CD4-positive, alpha-beta T cell treated with Interleukin-17A for 1 hour (primary cell): ENCODE results near the gene ZMYND8.
"Not testable (repeated sequence)": the region's sequence is repeated elsewhere in the genome, so short reads cannot be mapped to it uniquely, and the experiment has no call there.

Experiments
- DNase-seq: peaks from one replicate; pipeline ENCODE4 v3.0.0-alpha.2; 2020

The ZMYND8 gene

DNA sequence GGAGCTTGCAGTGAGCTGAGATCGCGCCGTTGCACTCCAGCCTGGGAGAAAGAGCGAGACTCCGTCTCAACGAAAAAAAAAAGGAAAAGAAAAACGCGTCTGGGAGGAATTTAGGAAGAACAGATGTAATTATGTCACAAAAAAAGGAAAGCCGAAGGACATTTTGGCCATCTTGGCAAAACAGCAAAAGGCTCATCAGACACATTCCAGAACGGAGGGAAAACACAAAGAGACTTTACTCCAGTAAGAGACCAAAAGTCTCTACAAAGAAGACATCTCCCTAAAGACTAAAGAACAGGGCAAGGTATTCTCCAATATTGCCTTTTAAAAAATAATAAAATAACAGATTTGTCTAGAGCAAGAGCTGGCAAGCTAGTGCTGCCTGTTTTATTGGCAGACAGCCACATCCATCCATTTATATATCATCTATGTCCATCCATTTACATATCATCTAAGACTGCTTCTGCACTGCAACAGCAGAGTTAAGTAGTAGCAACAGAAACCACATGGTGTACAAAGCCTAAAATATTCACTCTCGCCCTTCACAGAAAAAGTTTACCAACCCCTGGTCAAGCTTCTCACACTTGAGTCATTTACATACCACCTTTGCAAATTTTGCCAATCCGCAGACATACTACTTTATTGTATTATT lies 133.9 kb downstream of the ZMYND8 start:
- no peak for DNase-seq

GRCh38 chr20:47221036-47221625 lies 135.4 kb downstream of the ZMYND8 start:
- DNase-seq = no peak

DNA sequence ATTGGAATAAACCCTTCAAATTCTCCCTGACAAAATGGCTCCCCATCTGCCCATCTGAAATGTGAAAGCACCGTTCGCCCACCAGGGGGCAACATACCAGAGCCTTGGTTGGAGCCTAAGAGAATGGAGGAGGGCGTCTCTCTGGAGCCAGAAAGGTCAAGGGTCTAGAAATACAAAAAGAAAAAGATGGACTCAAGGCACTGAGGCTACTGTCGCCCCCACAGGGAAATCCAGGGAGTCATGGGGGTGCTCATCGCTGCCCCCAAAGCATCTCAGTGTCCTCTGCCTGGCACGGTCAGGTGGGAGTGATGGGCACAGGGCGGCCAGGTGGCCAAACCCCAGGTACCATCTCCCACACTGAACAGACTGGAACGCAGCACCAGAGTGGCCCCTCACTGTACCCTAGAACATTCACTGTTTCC lies 136.3 kb downstream of the ZMYND8 start:
- DNase-seq = peak; percentile 46

DNA sequence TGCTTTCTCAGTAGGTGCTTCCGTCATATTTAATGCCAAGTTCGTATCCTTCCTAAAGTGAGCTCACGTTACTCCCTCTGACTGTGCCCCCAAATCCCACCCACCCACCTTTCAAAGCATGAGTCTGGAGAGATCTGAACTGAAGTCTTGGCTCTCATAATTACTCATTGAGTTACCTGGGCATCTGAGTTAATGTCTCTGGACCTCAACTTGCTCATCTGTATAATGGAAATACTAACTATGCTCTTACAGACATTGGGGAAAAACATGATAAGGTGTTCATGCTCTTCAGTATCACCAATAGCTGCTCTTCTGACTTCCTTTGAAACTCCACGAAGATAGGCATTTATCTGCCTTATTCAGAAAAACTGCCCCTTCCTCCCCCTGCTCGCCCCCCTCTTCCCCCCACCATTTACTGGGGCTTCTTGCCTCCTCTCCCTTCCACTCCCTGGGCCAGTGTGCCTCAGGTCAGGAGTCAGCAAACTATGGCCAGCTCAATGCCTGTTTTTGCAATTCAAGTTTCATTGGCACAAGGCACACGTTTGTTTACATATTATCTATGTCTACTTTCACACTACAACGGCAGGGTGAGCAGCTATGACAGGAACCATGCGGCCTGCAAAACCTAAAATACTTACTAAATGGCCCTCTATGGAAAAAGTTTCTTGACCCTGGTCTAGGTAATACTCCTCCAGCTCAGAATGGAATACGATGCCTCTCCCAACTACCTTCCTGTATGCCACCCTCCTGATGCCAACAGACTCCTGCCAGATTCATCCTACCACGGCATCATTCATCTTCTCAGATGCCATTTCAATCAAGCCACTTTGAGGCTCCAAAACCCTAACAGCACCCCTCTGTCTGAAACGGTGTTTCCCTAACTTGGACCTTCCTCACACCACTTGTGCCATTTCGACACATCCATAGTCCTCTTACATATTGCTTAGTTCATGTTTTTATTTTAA lies 138.7 kb downstream of the ZMYND8 start:
- DNase-seq = no peak

DNA sequence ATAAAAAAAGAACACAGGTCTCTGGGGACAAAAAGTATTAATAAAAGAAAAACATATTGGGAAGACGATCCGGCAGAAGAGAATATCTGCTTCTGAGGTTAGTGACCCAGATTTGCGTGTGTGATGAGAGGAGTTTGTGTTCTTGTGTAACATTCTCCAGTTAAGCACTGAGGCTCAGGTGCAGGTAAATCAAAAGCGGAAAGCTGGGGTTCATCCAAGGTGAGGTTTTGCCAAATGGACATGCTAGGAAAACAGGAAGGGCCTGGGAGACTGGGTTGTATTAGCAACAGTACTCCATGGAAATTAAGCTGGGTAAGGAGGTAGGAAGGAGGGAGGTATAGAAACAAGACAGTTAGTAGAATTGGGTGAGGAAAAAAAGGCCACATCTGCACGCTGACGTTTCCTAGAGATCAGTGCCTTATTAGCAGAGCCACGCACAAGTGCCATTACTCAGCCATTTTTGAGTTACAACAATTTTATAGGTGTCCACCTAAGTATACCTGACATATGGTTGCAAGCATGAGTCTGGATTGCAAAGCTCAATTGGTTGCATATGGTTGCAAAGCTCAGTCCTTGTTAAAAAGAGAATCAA lies 139.6 kb downstream of the ZMYND8 start:
- no peak for DNase-seq

GRCh38 chr20:47215653-47216397 lies 140.7 kb downstream of the ZMYND8 start:
- DNase-seq = no peak

DNA sequence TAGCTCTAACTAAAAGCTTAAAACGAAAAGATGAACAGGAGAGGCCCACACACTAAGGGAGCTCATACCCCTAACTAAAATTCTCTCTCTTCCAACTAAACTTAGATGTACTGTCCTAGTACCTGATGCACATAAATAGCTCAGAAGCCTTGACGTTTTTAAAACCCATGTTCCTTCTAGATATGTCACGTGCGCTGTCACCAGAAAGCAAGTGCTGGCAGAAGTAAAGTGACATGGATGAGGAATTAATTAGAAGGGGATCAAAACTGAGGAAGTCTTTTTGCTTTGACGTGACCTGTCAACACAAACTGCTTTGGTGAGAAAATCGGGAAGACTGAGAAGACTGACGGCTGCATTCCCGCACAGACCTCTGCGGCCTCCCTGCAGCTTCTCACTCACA lies 142.5 kb downstream of the ZMYND8 start:
- DNase-seq = no peak

DNA sequence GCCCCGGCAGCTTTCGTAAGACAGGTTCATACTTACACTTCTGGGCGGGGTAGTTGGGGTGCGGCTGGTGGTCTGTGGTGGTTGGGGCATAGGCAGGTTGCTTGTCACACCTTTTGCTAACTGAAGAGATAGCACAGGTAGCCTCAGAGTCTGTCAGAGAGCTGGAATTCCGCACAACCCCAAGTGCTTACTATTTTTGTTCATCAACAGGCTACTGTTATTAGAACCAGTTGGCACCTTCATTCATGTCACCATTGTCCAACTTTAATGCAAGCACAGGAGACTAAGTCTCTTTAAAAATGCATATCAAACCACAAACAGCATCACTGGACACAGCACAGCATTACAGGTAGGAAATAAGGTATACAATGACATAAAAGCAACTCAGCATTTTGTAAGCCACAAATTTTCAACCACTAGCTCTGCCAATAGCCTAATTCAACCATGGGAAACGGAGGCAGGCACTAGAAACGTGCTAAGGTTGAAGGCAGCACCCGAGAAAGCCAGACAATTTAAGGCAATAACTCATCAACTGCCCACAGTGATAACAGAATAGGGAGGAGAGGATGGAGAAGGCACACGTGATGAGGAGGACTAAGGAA lies 143.8 kb downstream of the ZMYND8 start:
- no peak for DNase-seq

GRCh38 chr20:47211036-47211435 lies 145.5 kb downstream of the ZMYND8 start:
- no peak for DNase-seq

DNA sequence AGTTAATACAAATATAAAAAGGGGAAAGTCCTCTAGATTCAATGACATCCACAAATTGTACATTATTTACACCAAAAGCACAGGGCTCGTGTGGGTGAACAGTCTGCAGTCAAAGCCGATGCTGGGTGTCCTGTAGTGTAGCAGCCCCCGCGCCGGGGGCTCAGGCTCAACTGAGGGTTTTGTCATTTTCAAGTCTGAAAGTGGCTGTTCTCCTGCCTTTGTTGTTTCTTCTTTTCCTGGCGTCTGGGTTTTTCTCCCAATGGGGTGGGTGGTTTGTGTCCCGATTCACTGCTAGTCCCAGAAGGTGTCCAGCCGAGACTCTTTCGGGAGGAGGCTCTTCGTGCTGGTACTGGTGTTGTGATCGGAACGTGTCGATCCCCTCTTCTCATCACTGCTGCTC lies 146.0 kb downstream of the ZMYND8 start:
- DNase-seq = no peak

DNA sequence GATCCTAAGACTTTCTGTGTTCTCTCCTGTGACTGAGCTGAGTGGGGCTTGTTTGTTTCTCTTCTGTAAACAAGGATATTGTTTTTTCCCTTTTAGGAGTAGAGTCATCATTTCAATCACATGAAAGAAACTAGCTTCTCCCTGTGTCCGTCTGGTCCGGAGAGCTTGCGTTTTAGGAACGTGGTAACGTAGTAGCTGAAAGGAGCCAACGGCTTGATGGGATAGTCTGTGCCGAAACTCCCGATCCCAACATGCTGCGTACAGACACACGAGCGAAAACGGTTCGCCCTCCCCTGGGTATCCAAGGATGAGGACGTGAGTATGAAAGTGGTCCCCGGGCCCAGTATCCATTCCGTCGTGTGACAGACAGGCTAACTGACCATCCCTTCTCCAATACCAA lies 146.5 kb downstream of the ZMYND8 start:
- no peak for DNase-seq

DNA sequence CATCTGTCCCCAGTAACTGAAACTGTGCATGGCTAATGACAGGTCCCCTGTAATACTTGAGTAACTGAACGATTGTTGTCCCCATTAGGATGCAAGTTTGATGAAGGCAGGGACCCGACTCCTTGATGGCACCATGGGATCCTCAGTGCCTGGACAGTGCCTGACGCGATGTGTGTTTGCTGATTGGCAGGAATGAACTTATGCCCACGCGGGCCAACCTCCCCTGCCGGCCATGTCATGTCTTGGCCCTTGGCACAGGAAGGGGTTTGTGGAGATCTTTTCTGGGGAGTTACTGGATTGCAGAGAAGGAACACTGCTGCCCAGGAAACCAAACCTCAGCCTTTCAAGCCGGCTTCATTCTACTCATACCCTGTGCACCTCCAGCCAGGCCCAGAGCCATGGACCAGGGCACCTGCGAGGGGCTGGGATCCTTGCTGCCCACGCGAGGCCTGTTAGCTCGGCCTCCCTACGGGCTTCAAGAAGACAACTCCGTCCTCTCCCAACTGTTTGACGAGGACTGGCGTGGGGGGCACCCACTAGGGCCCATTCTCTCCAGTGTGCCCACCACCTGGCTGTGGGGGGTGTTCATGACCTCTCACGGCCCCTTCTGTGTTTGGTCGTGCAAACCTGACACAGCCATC lies 147.8 kb downstream of the ZMYND8 start:
- no peak for DNase-seq

DNA sequence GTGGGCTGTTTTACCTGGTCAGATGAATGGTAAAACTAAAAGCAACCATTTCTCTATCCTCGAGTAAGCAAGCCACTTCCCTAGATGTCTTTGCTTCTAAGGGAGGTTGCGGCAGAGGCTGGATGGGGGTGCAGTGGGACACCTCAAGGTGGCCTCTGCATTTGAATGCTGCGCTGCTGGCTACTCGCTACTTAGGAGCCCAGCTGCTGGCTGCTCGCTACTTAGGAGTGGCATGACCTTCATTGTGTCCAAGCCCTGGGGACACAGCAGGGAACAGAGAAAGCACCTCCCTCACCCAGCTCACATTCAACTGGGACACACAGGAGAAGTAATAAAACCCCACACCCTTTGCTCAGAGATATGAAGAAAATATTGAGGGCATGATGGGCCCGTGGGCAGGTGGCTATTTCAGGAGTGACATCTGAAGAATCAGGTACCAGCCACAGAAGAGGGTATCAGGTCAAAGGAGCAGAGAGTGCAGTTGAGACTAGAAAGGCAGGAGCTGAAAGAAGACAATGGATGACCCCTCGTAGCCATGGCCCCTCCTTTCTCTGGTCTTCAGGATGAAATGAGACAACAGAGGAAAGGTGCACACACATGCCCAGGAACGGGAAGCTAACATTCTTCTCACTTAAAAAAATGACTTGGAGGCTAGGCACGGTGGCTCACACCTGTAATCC lies 149.4 kb downstream of the ZMYND8 start:
- no peak for DNase-seq

DNA sequence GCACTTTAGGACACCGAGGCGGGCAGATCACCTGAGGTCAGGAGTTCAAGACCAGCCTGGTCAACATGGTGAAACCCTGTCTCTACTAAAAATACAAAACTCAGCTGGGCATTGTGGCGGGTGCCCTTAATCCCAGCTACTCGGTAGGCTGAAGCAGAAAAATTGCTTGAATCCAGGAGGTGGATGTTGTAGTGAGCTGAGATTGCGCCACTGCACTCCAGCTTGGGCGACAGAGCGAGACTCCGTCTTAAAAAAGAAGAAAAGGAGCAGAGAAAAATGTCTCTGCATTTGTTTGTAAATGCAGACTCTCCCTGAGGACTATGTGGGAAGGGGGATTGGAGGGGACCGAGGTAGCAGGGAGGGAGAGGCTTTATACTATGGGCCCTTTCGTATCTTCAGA lies 149.9 kb downstream of the ZMYND8 start:
- DNase-seq = not testable (repeated sequence)

- no peak for DNase-seq
These were observed 150.8 kb downstream of the ZMYND8 start for GRCh38 chr20:47205577-47206123.

DNA sequence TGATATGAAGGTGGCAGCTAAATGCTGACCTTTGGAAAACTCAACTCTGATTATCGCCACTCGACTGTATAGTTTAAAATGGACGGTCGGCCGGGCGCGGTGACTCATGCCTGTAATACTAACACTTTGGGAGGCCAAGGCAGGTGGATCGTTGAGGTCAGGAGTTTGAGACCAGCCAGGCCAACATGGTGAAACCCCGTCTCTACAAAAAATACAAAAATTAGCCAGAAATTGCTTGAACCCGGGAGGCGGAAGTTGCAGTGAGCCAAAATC lies 151.7 kb downstream of the ZMYND8 start:
- not testable (repeated sequence) for DNase-seq

DNA sequence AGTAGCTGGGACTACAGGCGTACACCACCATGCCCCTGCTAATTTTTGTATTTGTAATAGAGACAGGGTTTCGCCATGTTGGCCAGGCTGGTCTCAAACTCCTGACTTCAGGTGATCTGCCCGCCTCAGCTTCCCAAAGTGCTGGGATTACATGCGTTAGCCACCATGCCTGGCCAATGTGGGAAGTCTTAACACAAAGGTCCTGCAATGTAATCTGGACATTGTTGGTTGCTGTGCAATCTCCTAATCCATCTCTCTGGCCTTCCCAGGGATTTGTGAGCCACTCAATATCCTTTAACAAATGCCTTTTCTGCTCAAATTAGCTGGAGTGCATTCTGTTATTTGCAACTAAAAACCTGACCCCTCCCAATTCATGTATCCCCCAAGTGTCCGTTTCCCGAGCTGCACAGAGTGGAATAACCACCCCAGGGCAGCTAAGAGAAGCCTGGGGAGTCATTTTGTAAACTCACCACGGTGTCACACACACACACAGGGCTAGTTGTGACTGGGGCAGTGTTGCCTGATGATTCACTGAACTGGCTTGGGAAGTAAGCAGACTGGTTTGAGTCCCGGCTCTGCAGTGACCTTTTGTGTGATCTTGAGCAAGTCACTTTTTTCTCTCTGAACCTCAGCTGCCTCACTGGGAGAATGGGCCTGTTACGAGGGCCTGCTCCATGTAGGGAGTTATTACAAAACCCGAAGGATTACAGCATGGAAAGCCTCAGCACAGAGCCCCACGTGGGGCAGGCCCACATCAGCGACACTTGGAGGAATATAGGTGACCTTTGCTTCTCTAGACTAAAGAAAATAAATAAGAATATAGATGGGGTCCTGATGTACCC lies 152.3 kb downstream of the ZMYND8 start:
- DNase-seq = no peak

- DNase-seq = no peak
These were observed 153.5 kb downstream of the ZMYND8 start for GRCh38 chr20:47202733-47203667.
